DND-41 (cell line): Measurements from ENCODE around the gene SMARCC2.

Experiments
- EZH2 ChIP-seq: IDR thresholded peaks from 3 replicates; pipeline ENCODE4 v1.6.1; 2012; ENCODE audit warnings: borderline replicate concordance, low read depth, mild to moderate bottlenecking, moderate library complexity, low read length, inconsistent platforms; ENCODE audit not compliant: severe bottlenecking
- TF ChIP-seq, protein P1 (sequence below): IDR thresholded peaks from 2 replicates; pipeline ENCODE4 v1.5.1; 2012; ENCODE audit warnings: borderline replicate concordance, low read length, moderate library complexity, mild to moderate bottlenecking; ENCODE audit not compliant: poor library complexity, severe bottlenecking; ENCODE audit errors: extremely low read depth

DNA sequence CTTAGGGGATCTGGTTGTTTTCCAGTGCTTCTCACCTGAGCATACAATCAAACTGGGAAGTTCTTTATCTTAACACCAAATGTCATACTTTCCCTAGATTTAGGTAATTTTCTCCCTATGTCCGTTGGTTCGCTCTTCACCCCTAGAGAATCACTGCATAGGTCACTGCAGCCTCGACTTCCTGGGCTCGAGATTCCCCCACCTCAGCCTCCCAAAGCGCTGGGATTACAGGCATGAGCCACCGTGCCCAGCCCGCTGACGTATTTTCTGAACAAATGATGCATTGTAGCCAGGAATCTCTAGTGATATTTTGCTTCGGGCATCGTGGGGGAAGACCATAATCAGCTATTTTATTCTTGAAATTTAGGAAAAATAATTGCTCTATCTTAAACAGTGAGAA lies 74.0 kb downstream of the SMARCC2 start:
- TF ChIP-seq, protein P1, sequence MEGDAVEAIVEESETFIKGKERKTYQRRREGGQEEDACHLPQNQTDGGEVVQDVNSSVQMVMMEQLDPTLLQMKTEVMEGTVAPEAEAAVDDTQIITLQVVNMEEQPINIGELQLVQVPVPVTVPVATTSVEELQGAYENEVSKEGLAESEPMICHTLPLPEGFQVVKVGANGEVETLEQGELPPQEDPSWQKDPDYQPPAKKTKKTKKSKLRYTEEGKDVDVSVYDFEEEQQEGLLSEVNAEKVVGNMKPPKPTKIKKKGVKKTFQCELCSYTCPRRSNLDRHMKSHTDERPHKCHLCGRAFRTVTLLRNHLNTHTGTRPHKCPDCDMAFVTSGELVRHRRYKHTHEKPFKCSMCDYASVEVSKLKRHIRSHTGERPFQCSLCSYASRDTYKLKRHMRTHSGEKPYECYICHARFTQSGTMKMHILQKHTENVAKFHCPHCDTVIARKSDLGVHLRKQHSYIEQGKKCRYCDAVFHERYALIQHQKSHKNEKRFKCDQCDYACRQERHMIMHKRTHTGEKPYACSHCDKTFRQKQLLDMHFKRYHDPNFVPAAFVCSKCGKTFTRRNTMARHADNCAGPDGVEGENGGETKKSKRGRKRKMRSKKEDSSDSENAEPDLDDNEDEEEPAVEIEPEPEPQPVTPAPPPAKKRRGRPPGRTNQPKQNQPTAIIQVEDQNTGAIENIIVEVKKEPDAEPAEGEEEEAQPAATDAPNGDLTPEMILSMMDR: no peak
- TF ChIP-seq EZH2: no peak
